DND-41 (cell line): ENCODE data around the gene TNFRSF8.

Experiments
- ATAC-seq: fragments of 200-7000 bp; cut with Tn5 transposase; 3 replicates; pipeline ENCODE4 v1.9.1; 2021; ENCODE audit warnings: low read depth; ENCODE audit not compliant: insufficient read depth
- DNase-seq: peaks from one replicate; pipeline ENCODE4 v3.0.0-alpha.2; 2020
- H2AFZ ChIP-seq: 2 replicates; pipeline ENCODE4 v1.6.0; 2012; ENCODE audit warnings: low read depth, low read length
- H3K27ac ChIP-seq: 2 replicates; pipeline ENCODE4 v1.5.1; 2012; ENCODE audit warnings: low read length, inconsistent platforms
- H3K27me3 ChIP-seq: fragments of 200-600 bp; sonication (generic); 2 replicates; pipeline ENCODE4 v1.6.0; 2012; ENCODE audit warnings: low read length, mild to moderate bottlenecking, inconsistent platforms; ENCODE audit not compliant: insufficient read depth, poor library complexity
- H3K36me3 ChIP-seq: 2 replicates; pipeline ENCODE4 v1.5.1; 2012; ENCODE audit warnings: low read length, inconsistent platforms; ENCODE audit not compliant: insufficient read depth
- H3K4me1 ChIP-seq: 2 replicates; pipeline ENCODE4 v1.5.1; 2012; ENCODE audit warnings: mild to moderate bottlenecking, low read length; ENCODE audit not compliant: insufficient read depth
- H3K4me2 ChIP-seq: 2 replicates; pipeline ENCODE4 v1.6.0; 2012; ENCODE audit warnings: mild to moderate bottlenecking, moderate library complexity, low read length, inconsistent platforms; ENCODE audit not compliant: insufficient read depth
- H3K4me3 ChIP-seq, 2 experiments: fragments of 200-600 bp in 1 of 2; shearing (Covaris generic) in 1 of 2; 2 replicates each; pipeline ENCODE4 v1.5.1; 2012 to 2016; ENCODE audit warnings: inconsistent platforms in 2 of 2, low read length in 2 of 2, mild to moderate bottlenecking in 2 of 2, low read depth in 1 of 2, moderate library complexity in 1 of 2
- H3K79me2 ChIP-seq: 2 replicates; pipeline ENCODE4 v1.6.0; 2012; ENCODE audit warnings: low read length, inconsistent platforms; ENCODE audit not compliant: insufficient read depth
- H3K9ac ChIP-seq: 2 replicates; pipeline ENCODE4 v1.6.0; 2012; ENCODE audit warnings: low read depth, mild to moderate bottlenecking, inconsistent platforms, low read length, moderate library complexity
- H3K9me3 ChIP-seq: 2 replicates; pipeline ENCODE4 v1.5.1; 2012; ENCODE audit warnings: low read length, moderate library complexity, mild to moderate bottlenecking, inconsistent platforms; ENCODE audit not compliant: insufficient read depth, severe bottlenecking
- H4K20me1 ChIP-seq: 2 replicates; pipeline ENCODE4 v1.6.0; 2012; ENCODE audit warnings: low read length; ENCODE audit not compliant: insufficient read depth
- EZH2 ChIP-seq: IDR thresholded peaks from 3 replicates; pipeline ENCODE4 v1.6.1; 2012; ENCODE audit warnings: borderline replicate concordance, low read depth, mild to moderate bottlenecking, moderate library complexity, low read length, inconsistent platforms; ENCODE audit not compliant: severe bottlenecking
- TF ChIP-seq, protein P1 (sequence below): IDR thresholded peaks from 2 replicates; pipeline ENCODE4 v1.5.1; 2012; ENCODE audit warnings: borderline replicate concordance, low read length, moderate library complexity, mild to moderate bottlenecking; ENCODE audit not compliant: poor library complexity, severe bottlenecking; ENCODE audit errors: extremely low read depth

The TNFRSF8 gene

DNA sequence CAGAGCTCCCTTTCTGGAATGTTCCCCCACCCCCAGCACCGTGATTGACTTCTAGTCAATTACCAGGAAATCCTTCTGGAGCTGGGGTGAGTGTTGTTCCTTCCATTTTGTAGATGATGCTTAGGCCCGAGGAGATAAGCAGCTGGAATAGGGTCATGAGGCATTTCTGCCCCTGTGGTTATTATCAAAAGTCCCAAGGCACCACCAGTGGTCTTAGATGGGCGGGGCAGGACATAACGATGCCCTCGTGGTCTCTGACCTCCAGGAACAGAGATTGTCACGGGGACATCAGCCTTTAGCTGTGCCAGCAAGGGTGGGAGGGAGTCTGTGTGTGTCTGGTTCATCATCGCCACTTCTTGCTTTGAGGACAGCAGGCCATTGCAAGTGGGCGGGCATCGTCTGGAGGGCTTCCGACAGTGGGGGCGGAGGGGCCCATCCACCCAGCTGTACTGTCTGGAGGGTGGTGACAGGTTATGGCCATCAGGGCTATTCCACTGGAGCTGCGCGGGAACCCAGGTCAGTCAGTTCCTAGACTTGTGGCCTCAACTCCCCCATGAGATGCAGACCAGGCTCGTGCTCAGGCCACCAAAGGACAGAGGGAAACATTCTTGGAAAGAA lies 22.6 kb downstream of the TNFRSF8 start:
- DNase-seq = no peak
- no peak overlapping the region for H3K4me2 ChIP-seq
- H4K20me1 ChIP-seq = no peaks in the 10 kb centered on the region
- no peaks in the 10 kb centered on the region for H3K27me3 ChIP-seq
- no peak overlapping the region for H3K4me3 ChIP-seq
- peaks cover 37% of the 10 kb centered on the region for H3K4me1 ChIP-seq
- peaks cover 9% of the 10 kb centered on the region for H3K9me3 ChIP-seq
- no peak for ATAC-seq
- no peak overlapping the region for H3K27ac ChIP-seq
- H2AFZ ChIP-seq = no peak overlapping the region
- TF ChIP-seq, protein P1, sequence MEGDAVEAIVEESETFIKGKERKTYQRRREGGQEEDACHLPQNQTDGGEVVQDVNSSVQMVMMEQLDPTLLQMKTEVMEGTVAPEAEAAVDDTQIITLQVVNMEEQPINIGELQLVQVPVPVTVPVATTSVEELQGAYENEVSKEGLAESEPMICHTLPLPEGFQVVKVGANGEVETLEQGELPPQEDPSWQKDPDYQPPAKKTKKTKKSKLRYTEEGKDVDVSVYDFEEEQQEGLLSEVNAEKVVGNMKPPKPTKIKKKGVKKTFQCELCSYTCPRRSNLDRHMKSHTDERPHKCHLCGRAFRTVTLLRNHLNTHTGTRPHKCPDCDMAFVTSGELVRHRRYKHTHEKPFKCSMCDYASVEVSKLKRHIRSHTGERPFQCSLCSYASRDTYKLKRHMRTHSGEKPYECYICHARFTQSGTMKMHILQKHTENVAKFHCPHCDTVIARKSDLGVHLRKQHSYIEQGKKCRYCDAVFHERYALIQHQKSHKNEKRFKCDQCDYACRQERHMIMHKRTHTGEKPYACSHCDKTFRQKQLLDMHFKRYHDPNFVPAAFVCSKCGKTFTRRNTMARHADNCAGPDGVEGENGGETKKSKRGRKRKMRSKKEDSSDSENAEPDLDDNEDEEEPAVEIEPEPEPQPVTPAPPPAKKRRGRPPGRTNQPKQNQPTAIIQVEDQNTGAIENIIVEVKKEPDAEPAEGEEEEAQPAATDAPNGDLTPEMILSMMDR = no peak
- TF ChIP-seq EZH2 = no peak
- no peaks in the 10 kb centered on the region for H3K79me2 ChIP-seq
- H3K36me3 ChIP-seq = no peaks in the 10 kb centered on the region
- H3K9ac ChIP-seq = no peak overlapping the region

DNA sequence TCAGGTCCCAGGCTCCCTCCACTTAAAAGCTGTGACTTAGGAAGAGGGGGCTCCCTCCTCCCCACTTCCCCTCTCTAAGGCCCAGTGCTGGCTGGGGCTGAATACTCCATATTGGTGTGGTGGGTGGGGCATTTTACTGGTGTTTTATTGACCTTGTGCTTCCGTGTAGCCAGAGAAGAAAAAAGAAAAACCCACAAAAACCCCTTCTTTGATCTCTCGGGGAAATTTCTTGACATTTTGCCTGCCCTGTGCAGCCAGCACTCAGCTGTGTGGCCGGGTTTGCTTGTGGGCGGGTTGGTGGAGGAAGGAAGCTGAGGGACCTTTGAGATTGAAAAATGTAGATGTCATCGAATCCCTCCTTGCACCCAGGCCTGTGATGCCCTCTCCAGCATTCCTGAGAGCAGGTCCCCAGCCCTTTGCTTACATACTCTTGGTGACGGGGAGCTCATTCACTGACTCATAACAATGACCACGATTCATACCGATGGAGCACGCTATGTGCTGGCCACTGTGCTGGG lies 24.8 kb downstream of the TNFRSF8 start:
- Histone ChIP-seq H3K9me3 (no peaks in the 10 kb centered on the region), H3K27ac (peak overlapping the region; percentile 69), H3K4me1 (peaks cover 31% of the 10 kb centered on the region), H3K79me2 (no peaks in the 10 kb centered on the region), H3K36me3 (no peaks in the 10 kb centered on the region), H3K4me2 (peak overlapping the region; percentile 33), H3K27me3 (no peaks in the 10 kb centered on the region), H3K4me3 (no peak overlapping the region), H2AFZ (no peak overlapping the region), H4K20me1 (no peaks in the 10 kb centered on the region), H3K9ac (0 out of 2 replicates have a peak overlapping the region, but pooled peaks have one; percentile 3)
- DNase-seq (peak; percentile 67), ATAC-seq (peak; percentile 49)
- TF ChIP-seq, protein P1 = no peak
- TF ChIP-seq EZH2 = no peak

DNA sequence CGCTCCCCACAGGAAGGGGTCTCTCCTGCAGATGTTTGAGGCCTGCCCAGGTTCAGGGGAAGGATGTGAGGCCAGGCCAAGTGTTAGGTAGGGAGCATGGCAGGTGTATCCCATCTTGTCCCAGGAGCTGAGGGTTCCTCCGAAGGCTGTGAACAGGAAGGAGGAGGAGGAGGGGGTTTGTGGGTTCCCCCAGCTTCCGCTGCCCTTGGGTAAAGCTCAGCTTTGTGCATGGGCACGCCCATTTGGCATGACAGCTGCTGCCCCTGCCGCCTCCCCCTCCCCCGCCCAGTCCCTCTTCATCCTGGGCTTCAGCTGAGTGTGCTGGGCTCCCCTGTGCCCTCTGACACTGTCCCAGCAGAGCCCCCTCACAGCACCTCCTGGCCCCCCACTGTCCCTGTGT lies 25.5 kb downstream of the TNFRSF8 start:
- Histone ChIP-seq H3K9me3 (no peaks in the 10 kb centered on the region), H4K20me1 (no peaks in the 10 kb centered on the region), H3K4me3 (no peak overlapping the region; a peak in 1 of 4 replicates), H3K36me3 (no peaks in the 10 kb centered on the region), H3K27ac (peak overlapping the region; percentile 69), H3K27me3 (no peaks in the 10 kb centered on the region), H2AFZ (peak overlapping the region; percentile 44; the same call in 1 of the 2 replicates), H3K79me2 (no peaks in the 10 kb centered on the region), H3K4me2 (peak overlapping the region; percentile 52), H3K9ac (0 out of 2 replicates have a peak overlapping the region, but pooled peaks have one; percentile 3), H3K4me1 (peaks cover 31% of the 10 kb centered on the region)
- peak; percentile 90 for ATAC-seq
- DNase-seq = peak; percentile 91
- TF ChIP-seq EZH2 = no peak
- TF ChIP-seq, protein P1 = no peak
